PC-9 (cell line): ENCODE data around the gene ANKS1B. TPM values are rescaled to one million over a fixed set of nuclear protein-coding genes. Genes with fewer than 3 reads are reported as not detected.

Experiments used
- BruUV-seq: library from RNA; stranded (reverse); fragments of 400-500 nt; replicated peaks from 2 replicates; lab custom pipeline; 2021; lab: Mats Ljungman, UMichigan
- CTCF ChIA-PET: fragments of 300-600 bp; sonication (Branson Sonifier 250); formaldehyde crosslinking; loops from one replicate; lab custom pipeline; 2022; ENCODE audit warnings: antibody characterized with exemption; lab: Charles Lee
- POLR2A ChIA-PET: fragments of 300-600 bp; sonication (Branson Sonifier 250); formaldehyde crosslinking; loops from one replicate; lab custom pipeline; 2022; ENCODE audit warnings: antibody characterized with exemption; ENCODE audit not compliant: unreplicated experiment; lab: Charles Lee
- DNase-seq, 2 experiments: peaks; one replicate each; pipeline versions ENCODE4 v3.0.0 to v3.0.0-alpha.2; 2015 to 2022; ENCODE audit warnings: mixed read lengths in 1 of 2
- H2AFZ ChIP-seq: fragments of 200-600 bp; sonication (generic); 2 replicates; pipeline ENCODE4 v1.8.1; 2017; ENCODE audit warnings: antibody characterized with exemption
- H3F3A ChIP-seq: fragments of 200-600 bp; sonication (generic); 2 replicates; pipeline ENCODE4 v1.8.1; 2017; ENCODE audit warnings: antibody characterized with exemption, mild to moderate bottlenecking, low read depth; ENCODE audit not compliant: insufficient read depth
- H3K27ac ChIP-seq: fragments of 200-600 bp; sonication (generic); 2 replicates; pipeline ENCODE4 v1.6.1; 2016; ENCODE audit warnings: mixed run types
- H3K27me3 ChIP-seq: fragments of 200-600 bp; sonication (generic); 2 replicates; pipeline ENCODE4 v1.6.1; 2016; ENCODE audit warnings: low read depth, mixed run types; ENCODE audit not compliant: insufficient read depth
- H3K36me3 ChIP-seq: fragments of 200-600 bp; sonication (generic); 2 replicates; pipeline ENCODE4 v1.6.1; 2016; ENCODE audit warnings: low read depth, mixed run types
- H3K4me1 ChIP-seq: fragments of 200-600 bp; sonication (generic); replicated peaks from 2 replicates; pipeline ENCODE4 v1.6.1; 2016; ENCODE audit warnings: mixed run types; ENCODE audit not compliant: insufficient read depth
- H3K4me2 ChIP-seq: fragments of 200-600 bp; sonication (generic); 2 replicates; pipeline ENCODE4 v1.6.1; 2017; ENCODE audit warnings: mixed run types
- H3K4me3 ChIP-seq: fragments of 200-600 bp; sonication (generic); 2 replicates; pipeline ENCODE4 v1.6.1; 2016; ENCODE audit warnings: mixed run types
- H3K79me2 ChIP-seq: fragments of 200-600 bp; sonication (generic); 2 replicates; pipeline ENCODE4 v1.6.1; 2017; ENCODE audit warnings: low read depth, mixed run types
- H3K9me2 ChIP-seq: fragments of 200-600 bp; sonication (generic); 2 replicates; pipeline ENCODE4 v1.8.1; 2017; ENCODE audit warnings: mild to moderate bottlenecking; ENCODE audit not compliant: insufficient read depth
- H3K9me3 ChIP-seq: fragments of 200-600 bp; sonication (generic); 2 replicates; pipeline ENCODE4 v1.8.1; 2016; ENCODE audit warnings: low read depth; ENCODE audit not compliant: insufficient read depth
- H4K20me1 ChIP-seq: fragments of 200-600 bp; sonication (generic); 2 replicates; pipeline ENCODE4 v1.8.1; 2017; ENCODE audit not compliant: insufficient read depth
- EZH2 ChIP-seq: fragments of 200-600 bp; sonication (generic); IDR thresholded peaks from 2 replicates; pipeline ENCODE4 v1.8.0; 2017; ENCODE audit warnings: antibody characterized with exemption, low read depth
- intact Hi-C: fragments of 100-400 bp; cut with micrococcal nuclease; formaldehyde crosslinking; loops from one replicate; pipeline ENCODE4 v1.10.0; 2022; ENCODE audit not compliant: unreplicated experiment
- total RNA-seq: library from RNA; stranded (reverse); gene quantifications from 2 replicates; pipeline ENCODE4 v1.2.3, GENCODE V29; 2021
- TF ChIP-seq, protein P1 (sequence below): fragments of 200-600 bp; sonication (generic); conservative IDR thresholded peaks from 2 replicates; pipeline ENCODE4 v1.6.1; 2017; ENCODE audit warnings: mixed run types, antibody characterized with exemption, mild to moderate bottlenecking, moderate library complexity

Gene ANKS1B
- total RNA-seq, 1 experiment from 2014 or later = not detected

DNA sequence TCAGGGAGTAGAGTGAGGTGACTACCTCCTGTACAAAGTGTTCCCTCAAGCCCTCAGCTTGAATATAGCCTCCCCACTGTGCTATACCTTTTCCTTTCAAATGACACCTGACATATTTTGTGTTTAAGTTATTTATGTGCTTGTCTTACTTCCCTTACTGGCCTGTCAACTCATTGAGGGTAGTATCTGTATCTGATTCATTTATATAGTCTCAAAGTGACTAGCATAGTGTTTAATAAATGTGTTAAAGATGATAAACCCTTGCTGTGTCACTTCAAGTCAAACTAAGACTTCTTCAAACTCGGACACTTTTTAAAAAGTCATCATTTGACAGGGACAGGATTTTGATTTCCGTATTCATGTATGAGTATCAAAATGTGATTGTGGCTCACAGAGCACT lies 1287.5 kb downstream of the ANKS1B start:
- no peaks in the 10 kb centered on the region for H3K36me3 ChIP-seq
- DNase-seq = no peak
- no peaks in the 10 kb centered on the region for H3K79me2 ChIP-seq
- intact Hi-C loops = loop anchor here (5.0 kb wide), 1 partner anchor 300 kb away; no protein-coding TSS in a partner anchor
- no peak for TF ChIP-seq EZH2
- TF ChIP-seq, protein P1, sequence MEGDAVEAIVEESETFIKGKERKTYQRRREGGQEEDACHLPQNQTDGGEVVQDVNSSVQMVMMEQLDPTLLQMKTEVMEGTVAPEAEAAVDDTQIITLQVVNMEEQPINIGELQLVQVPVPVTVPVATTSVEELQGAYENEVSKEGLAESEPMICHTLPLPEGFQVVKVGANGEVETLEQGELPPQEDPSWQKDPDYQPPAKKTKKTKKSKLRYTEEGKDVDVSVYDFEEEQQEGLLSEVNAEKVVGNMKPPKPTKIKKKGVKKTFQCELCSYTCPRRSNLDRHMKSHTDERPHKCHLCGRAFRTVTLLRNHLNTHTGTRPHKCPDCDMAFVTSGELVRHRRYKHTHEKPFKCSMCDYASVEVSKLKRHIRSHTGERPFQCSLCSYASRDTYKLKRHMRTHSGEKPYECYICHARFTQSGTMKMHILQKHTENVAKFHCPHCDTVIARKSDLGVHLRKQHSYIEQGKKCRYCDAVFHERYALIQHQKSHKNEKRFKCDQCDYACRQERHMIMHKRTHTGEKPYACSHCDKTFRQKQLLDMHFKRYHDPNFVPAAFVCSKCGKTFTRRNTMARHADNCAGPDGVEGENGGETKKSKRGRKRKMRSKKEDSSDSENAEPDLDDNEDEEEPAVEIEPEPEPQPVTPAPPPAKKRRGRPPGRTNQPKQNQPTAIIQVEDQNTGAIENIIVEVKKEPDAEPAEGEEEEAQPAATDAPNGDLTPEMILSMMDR = no peak
- H3K27me3 ChIP-seq = no peaks in the 10 kb centered on the region
- H2AFZ ChIP-seq = no peak overlapping the region
- H3K4me1 ChIP-seq = no peaks in the 10 kb centered on the region
- H3K27ac ChIP-seq = no peak overlapping the region
- no peaks in the 10 kb centered on the region for H3F3A ChIP-seq
- CTCF ChIA-PET = no interaction called here
- no peak overlapping the region for H3K4me2 ChIP-seq
- POLR2A ChIA-PET = no interaction called here
- H3K9me3 ChIP-seq = no peaks in the 10 kb centered on the region
- H3K9me2 ChIP-seq = no peaks in the 10 kb centered on the region
- no peaks in the 10 kb centered on the region for H4K20me1 ChIP-seq
- no peak overlapping the region for H3K4me3 ChIP-seq
- BruUV-seq = no TSS peak

DNA sequence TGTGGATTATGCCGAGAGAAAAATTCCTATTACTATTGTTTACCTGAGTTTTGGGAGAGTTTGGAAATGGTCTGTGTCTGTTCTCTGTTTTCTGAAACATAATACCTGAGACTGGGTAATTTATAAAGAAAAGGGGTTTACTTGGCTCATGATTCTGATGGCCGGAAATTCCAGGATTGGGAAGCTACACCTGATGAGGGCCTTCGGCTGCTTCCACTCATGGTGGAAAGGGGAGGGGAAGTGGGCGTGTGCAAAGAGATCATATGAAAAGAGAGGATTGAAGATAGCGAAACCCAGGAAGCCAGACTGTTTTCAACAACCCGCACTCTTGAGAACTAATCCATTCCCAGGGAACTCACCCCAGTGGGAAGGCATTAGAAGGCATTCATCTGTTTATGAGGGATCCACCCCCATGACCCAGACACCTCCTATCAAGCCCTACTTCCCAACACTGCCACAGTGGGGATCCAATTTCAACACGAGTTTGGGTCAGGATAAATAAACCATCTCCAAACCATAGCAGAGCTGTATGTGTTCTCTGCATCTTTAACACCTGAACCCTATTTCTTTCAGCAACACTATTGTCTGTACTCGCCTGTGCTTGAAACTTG lies 1288.6 kb downstream of the ANKS1B start:
- TF ChIP-seq, protein P1 = no peak
- no peak for TF ChIP-seq EZH2
- H3K36me3 ChIP-seq = no peaks in the 10 kb centered on the region
- intact Hi-C loops = loop anchor here (5.0 kb wide), 1 partner anchor 301 kb away; no protein-coding TSS in a partner anchor

DNA sequence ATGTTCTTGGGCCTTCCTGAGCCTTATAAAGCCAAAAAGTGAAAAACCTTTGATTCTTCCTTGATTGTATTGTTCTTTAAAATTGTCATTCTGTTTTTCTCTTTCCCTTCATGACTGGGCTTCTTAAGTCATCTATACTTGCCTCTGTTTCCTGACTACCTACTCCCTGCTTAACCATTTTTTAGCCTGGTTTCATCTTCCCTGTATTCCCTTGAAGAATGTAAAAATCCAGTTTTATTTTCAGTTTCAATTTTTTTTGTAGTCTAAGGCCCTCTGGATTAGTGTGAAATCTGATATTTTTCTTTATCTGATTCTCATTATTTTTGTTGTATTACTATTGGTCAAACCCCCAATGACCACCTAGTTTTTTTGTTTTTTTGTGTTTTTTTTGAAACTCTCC lies 1293.4 kb downstream of the ANKS1B start:
- no peak for DNase-seq
- BruUV-seq = no TSS peak
- no peaks in the 10 kb centered on the region for H3K27me3 ChIP-seq
- ChIA-PET POLR2A (no interaction called here), CTCF (no interaction called here)
- TF ChIP-seq, protein P1 = no peak
- TF ChIP-seq EZH2 = no peak
- no peaks in the 10 kb centered on the region; the same call in 1 of the 2 replicates for H3K9me3 ChIP-seq
- H3K36me3 ChIP-seq = no peaks in the 10 kb centered on the region
- no peak overlapping the region for H3K27ac ChIP-seq
- no peaks in the 10 kb centered on the region for H3K9me2 ChIP-seq
- intact Hi-C loops = no loop called here
- H3F3A ChIP-seq = no peaks in the 10 kb centered on the region
- no peaks in the 10 kb centered on the region for H3K4me1 ChIP-seq
- H3K79me2 ChIP-seq = no peaks in the 10 kb centered on the region
- H2AFZ ChIP-seq = no peak overlapping the region
- no peak overlapping the region for H3K4me2 ChIP-seq
- no peaks in the 10 kb centered on the region for H4K20me1 ChIP-seq
- H3K4me3 ChIP-seq = no peak overlapping the region

More for the DNA sequence above, 1288.6 kb downstream of the ANKS1B start:
- ChIA-PET POLR2A (no interaction called here), CTCF (no interaction called here)
- Histone ChIP-seq H3K79me2 (no peaks in the 10 kb centered on the region), H3F3A (no peaks in the 10 kb centered on the region), H3K4me3 (no peak overlapping the region), H4K20me1 (no peaks in the 10 kb centered on the region), H2AFZ (no peak overlapping the region), H3K9me3 (no peaks in the 10 kb centered on the region), H3K27me3 (no peaks in the 10 kb centered on the region), H3K4me2 (no peak overlapping the region), H3K9me2 (no peaks in the 10 kb centered on the region), H3K27ac (no peak overlapping the region), H3K4me1 (no peaks in the 10 kb centered on the region)
- no peak for DNase-seq
- BruUV-seq = no TSS peak
